IMR-90 (cell line): ENCODE measurements around the gene TNS3.

ENCODE experiments used
- CEBPB ChIP-seq: IDR thresholded peaks from 2 replicates; pipeline ENCODE4 v1.6.1; 2012; ENCODE audit warnings: low read depth, low read length, improper control_type of control experiment
- CTCF ChIP-seq: conservative IDR thresholded peaks from 2 replicates; pipeline ENCODE4 v1.5.1; 2012; ENCODE audit warnings: mild to moderate bottlenecking, low read depth, low read length, improper control_type of control experiment
- ELK1 ChIP-seq: fragments of 150-350 bp; IDR thresholded peaks from 2 replicates; pipeline ENCODE4 v1.6.1; 2016; ENCODE audit warnings: low read depth, mild to moderate bottlenecking, low read length, moderate library complexity, borderline replicate concordance
- MXI1 ChIP-seq: IDR thresholded peaks from 2 replicates; pipeline ENCODE4 v1.6.1; 2012; ENCODE audit warnings: low read depth, mild to moderate bottlenecking, low read length, moderate library complexity, borderline replicate concordance
- POLR2A ChIP-seq: IDR thresholded peaks from 2 replicates; pipeline ENCODE4 v1.6.1; 2012; ENCODE audit warnings: mild to moderate bottlenecking, low read depth, low read length

- no peak for TF ChIP-seq POLR2A
- TF ChIP-seq CTCF = no peak
- TF ChIP-seq MXI1 = no peak
- TF ChIP-seq ELK1 = no peak
- no peak for TF ChIP-seq CEBPB
Measured at GRCh38 chr7:47528471-47528870, 53.4 kb downstream of the TNS3 start.
